Measurements from ENCODE around the gene SDK2.

The SDK2 gene

DNA sequence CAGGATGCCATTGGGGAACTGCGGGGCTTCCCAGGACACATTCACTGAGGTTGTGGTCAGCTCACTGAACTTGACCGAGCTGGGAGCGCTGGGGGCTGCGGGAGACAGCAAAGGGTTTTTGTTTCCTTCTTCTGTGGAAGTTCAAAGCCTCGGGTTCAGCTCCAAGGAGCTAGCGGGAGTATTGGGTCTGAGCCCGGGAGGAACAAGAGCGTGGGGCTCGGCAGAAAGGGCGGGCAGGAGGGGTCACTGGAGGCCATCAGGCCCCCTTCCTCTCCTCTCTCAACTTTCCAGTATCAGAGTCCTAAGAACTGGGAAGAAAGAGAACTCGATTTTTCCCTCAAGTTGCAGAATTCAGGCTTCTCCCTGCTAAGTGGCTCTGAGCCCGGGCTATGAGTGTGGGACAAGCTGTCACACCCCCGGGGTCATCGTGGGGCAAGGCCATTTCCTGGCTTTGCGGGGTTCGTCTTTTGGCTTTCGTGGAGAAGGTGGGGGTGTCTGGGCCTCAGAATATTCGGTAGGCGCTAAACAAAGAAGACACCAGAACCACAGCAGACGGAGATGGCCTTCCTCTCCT lies 278.9 kb downstream of the SDK2 start:
- TF ChIP-seq, protein P1, sequence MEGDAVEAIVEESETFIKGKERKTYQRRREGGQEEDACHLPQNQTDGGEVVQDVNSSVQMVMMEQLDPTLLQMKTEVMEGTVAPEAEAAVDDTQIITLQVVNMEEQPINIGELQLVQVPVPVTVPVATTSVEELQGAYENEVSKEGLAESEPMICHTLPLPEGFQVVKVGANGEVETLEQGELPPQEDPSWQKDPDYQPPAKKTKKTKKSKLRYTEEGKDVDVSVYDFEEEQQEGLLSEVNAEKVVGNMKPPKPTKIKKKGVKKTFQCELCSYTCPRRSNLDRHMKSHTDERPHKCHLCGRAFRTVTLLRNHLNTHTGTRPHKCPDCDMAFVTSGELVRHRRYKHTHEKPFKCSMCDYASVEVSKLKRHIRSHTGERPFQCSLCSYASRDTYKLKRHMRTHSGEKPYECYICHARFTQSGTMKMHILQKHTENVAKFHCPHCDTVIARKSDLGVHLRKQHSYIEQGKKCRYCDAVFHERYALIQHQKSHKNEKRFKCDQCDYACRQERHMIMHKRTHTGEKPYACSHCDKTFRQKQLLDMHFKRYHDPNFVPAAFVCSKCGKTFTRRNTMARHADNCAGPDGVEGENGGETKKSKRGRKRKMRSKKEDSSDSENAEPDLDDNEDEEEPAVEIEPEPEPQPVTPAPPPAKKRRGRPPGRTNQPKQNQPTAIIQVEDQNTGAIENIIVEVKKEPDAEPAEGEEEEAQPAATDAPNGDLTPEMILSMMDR (conservative IDR thresholded peaks at IDR 0.05; ENCODE audit: low read length), result no peak
- H3K4me3 ChIP-seq (ENCODE audit: low read length), result no peak overlapping the region
- no peak for DNase-seq (ENCODE audit: low read depth)

DNA sequence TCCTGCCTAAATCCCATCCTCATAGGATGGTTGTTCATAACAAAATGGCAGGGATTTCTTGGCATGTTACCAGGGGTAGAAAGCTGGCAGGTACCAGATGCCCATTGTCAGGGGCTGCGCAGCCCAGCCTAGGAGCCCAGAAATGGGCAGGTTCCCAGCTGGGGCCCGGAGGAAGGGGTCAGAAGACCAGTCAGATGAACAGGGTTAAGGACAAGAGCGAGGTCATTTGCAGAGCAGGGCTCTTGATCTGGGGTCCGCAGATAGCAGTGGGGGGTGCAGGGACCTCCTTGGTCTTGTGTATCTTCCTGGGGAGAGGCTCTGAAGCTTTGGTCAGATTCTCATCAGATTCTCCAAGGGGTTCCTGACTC lies 280.1 kb downstream of the SDK2 start:
- H3K4me3 ChIP-seq (ENCODE audit: low read length), result no peak overlapping the region
- TF ChIP-seq, protein P1 (conservative IDR thresholded peaks at IDR 0.05; ENCODE audit: low read length), result no peak
- no peak for DNase-seq (ENCODE audit: low read depth)

DNA sequence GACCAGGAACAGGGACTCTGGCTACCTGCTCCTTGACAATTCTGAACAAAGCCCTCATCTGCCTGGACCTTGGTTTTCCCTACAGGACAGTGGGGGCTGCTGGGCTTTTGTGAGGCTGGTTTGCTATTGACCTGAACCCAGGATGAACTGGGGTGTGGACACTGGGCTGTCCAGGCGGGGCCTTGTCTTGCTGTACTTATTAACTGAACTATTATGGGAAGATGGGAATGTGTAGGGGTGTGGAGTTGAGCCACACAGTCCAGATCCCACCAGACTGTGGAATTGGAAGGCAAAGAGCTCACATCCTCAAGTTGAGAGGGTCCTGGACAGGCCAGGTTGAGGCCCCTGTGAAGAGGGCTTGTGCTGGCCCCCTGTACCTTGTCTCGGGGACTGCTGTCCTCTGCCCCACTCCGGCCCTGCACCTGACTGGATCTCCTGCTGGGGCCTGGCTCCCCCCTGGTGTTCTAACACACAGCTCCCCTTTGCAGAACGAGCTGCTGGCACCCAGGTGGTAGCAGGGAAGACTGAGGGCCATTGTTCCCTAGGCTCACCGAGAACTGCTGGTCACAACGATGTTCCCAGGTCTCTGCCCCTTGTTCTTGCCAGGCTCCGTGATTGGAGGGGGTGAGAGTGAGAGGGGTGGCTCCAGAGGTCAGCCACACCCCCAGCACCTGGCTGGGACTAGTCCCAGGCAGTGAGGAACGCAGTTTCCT lies 280.6 kb downstream of the SDK2 start:
- DNase-seq (ENCODE audit: low read depth), result no peak
- H3K4me3 ChIP-seq (ENCODE audit: low read length), result no peak overlapping the region

DNA sequence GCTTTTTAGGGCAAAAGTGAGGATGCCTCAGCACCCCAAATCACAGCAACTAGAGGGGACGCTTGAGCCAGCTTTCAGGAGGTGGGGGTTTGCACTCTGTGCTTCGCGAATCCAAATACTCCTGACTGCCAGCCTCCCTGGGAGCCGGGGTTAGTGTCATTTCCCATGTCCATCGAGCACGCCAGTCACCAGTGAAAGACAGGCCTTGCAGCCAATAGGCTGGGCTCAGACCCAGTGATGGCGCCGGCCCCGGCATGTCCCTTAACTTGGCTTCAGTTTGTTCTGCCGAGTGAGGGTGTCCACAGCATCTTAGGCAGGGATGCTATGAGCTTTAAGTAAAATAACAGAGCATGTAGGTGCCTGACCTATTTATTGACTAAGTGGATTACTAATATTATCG lies 281.5 kb downstream of the SDK2 start:
- TF ChIP-seq, protein P1 (conservative IDR thresholded peaks at IDR 0.05; ENCODE audit: low read length), result no peak
- H3K4me3 ChIP-seq (ENCODE audit: low read length), result no peak overlapping the region
- no peak for DNase-seq (ENCODE audit: low read depth)

More for the DNA sequence above, 280.6 kb downstream of the SDK2 start:
- TF ChIP-seq, protein P1 (conservative IDR thresholded peaks at IDR 0.05; ENCODE audit: low read length), result no peak

DNA sequence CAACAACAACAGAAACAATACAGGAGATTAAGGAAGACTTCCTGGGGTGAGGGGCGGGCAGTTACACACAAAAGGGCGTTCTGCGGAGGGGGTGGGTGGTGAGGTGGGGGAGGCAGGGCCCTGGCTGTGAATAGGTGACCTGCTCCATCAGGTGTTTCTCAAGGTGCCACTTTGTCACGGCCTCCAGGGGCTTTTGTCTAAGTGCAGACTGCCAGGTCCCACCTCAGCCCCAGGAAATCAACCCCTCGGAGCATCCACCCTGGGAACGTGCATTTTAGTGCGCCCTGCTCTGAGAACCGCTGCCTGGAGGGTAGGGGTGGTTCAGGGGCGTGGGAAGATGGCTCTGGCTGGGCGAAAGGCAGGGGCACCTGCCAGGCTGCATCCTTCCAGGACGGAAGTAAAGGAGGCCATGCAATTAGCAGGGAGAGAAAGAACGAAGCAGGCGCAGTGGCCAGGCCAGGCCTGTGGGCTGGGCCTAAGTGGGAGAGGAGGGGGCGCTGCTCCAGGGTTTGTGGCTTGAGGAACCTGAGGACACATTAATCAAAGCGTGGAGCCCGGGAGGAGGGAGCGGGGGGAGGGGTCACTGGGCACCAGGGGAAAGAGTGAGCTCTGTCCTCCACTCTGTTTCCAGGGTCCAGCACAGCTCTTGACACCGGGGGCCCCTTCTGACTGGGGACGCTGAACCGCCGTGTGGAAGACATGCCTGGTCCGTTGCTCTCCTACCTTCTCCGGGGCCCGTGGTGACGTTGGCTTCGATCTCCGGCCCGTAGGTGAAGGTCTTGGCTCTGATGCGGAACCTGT lies 283.1 kb downstream of the SDK2 start:
- no peak overlapping the region for H3K4me3 ChIP-seq (ENCODE audit: low read length)
- no peak for DNase-seq (ENCODE audit: low read depth)
- TF ChIP-seq, protein P1 (conservative IDR thresholded peaks at IDR 0.05; ENCODE audit: low read length), result no peak

DNA sequence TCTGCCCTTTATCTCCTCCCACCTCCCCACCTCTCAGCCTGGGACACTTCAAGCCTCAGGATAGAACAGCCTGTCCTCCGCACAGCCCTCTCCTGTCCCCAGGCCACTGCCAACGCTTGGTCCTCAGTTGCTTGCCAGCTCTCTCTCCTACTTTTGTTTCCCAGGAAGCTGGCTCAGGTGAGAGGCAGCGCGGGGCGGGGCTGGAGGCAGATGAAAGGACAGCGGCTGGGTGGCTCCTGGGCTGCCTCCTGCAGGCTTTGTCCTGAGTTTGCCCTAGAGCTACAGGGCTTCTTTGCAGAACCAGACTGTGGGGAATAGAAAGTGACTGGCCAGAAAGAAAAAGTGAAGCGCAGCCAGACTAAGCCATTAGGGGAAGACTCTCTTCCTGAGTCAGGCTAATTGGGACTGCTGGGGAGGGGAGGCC lies 284.2 kb downstream of the SDK2 start:
- no peak for DNase-seq (ENCODE audit: low read depth)
- TF ChIP-seq, protein P1 (conservative IDR thresholded peaks at IDR 0.05; ENCODE audit: low read length), result no peak
- H3K4me3 ChIP-seq (ENCODE audit: low read length), result no peak overlapping the region
